ENCODE measurements around the gene ACVR2A. TPM values are rescaled to one million over a fixed set of nuclear protein-coding genes. Genes with fewer than 3 reads are reported as not detected.

ACVR2A gene
- total RNA-seq, 1 donor from 2014 or later: 10.0 TPM

DNA sequence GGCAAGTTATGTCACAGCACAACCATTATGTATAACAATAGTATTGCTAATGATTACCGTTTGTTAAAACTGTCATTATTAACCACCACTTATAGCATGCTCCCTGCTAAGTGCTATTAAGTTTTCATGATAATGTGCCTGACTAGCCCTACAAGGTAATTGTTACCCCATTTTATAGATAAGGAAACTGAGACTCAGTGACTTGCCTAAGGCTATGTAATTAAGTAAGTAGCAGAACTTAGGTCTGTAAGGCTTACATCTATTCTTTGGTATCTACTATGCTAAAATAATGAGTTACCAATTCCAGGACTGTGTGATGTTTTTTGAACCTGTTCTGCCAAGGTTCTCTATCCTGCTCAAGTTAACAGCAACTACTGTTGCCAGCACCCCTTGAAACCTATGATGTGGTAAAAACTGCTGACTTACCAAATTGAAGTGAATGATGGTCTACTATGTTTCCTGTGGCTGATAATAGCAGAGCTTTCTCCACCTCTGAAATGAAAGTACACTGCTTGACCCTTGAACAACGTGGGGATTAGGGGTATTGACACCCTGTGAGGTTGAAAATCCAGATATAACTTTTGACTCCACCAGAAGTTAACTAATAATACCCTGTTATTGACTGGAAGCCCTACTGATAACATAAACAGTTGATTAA lies 18.2 kb downstream of the ACVR2A start:
- TF ChIP-seq, protein P1, sequence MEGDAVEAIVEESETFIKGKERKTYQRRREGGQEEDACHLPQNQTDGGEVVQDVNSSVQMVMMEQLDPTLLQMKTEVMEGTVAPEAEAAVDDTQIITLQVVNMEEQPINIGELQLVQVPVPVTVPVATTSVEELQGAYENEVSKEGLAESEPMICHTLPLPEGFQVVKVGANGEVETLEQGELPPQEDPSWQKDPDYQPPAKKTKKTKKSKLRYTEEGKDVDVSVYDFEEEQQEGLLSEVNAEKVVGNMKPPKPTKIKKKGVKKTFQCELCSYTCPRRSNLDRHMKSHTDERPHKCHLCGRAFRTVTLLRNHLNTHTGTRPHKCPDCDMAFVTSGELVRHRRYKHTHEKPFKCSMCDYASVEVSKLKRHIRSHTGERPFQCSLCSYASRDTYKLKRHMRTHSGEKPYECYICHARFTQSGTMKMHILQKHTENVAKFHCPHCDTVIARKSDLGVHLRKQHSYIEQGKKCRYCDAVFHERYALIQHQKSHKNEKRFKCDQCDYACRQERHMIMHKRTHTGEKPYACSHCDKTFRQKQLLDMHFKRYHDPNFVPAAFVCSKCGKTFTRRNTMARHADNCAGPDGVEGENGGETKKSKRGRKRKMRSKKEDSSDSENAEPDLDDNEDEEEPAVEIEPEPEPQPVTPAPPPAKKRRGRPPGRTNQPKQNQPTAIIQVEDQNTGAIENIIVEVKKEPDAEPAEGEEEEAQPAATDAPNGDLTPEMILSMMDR (IDR thresholded peaks at IDR 0.05; ENCODE audit: insufficient read depth, low read length, severe bottlenecking): no peak
- no peaks in the 10 kb centered on the region for H3K27me3 ChIP-seq (ENCODE audit: control insufficient read depth, insufficient read depth, low read length)
- DNase-seq (ENCODE audit: low read depth) (no peak), FAIRE-seq (no peak)
- H3K36me3 ChIP-seq (ENCODE audit: control insufficient read depth, insufficient read depth, low read length): no peaks in the 10 kb centered on the region
- H3K4me3 ChIP-seq (ENCODE audit: low read depth, low read length): no peak overlapping the region

DNA sequence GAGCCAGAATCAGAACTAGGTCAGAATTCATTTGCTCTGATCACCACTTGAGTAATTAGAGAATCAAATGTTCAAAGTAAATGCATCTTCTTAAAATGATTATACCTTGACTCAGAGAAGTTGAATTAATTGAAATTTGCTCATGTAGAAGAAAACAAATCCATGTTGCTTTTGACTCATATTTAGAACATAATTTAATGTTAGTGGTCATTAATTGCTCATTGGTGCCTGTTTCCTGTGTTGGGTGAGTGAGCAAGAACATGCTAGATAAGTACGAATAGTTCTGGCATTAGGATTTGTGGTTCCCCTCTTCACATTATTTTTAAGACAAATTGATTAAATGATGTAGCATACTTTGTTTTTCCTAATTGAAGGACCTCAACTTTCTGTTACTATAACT lies 19.0 kb downstream of the ACVR2A start:
- no peaks in the 10 kb centered on the region for H3K27me3 ChIP-seq (ENCODE audit: control insufficient read depth, insufficient read depth, low read length)
- FAIRE-seq: no peak
- DNase-seq (ENCODE audit: low read depth): peak; percentile 32
- TF ChIP-seq, protein P1 (IDR thresholded peaks at IDR 0.05; ENCODE audit: insufficient read depth, low read length, severe bottlenecking): no peak
- no peaks in the 10 kb centered on the region for H3K36me3 ChIP-seq (ENCODE audit: control insufficient read depth, insufficient read depth, low read length)
- H3K4me3 ChIP-seq (ENCODE audit: low read depth, low read length): no peak overlapping the region

DNA sequence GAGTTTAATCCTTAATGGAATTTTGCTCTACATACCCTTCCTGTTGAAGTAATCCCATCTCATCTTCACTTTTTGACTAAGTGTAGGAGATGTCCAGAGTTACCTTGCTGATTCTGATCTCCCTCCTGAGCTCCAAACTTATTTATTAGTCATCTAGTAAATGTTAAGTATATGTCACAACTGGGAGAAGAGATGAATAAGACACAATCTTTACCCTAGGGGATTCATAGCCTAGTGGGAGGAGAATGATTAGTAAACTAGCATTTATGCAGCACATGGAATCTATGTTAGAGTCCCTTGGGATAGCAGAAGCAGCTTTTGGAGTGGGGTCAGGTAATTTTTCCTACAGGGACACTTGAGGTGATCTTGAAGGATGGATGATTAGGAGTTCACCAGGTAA lies 20.7 kb downstream of the ACVR2A start:
- DNase-seq (ENCODE audit: low read depth): peak; percentile 55
- FAIRE-seq: no peak
- Histone ChIP-seq H3K36me3 (ENCODE audit: control insufficient read depth, insufficient read depth, low read length) (no peaks in the 10 kb centered on the region), H3K27me3 (ENCODE audit: control insufficient read depth, insufficient read depth, low read length) (no peaks in the 10 kb centered on the region), H3K4me3 (ENCODE audit: low read depth, low read length) (no peak overlapping the region)
- TF ChIP-seq, protein P1 (IDR thresholded peaks at IDR 0.05; ENCODE audit: insufficient read depth, low read length, severe bottlenecking): no peak

DNA sequence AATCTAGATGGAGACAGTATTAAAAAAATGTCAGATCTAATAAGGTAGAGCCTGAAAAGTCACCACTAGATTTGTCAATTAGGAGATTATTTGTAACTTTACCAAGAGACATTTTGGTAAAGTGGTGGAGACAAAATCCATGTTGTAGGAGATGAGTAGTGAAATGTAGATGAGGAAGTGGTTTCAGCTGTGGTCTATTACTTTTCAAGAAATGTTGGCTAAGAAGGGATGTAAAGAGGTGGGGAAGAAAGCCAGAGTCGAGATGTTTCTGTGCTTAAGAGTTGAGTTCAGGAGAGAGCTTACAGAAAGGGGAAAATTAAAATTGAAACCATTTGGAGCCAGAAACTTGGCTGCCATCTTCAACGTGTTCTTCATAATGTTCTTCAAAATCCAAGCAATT lies 22.2 kb downstream of the ACVR2A start:
- Histone ChIP-seq H3K27me3 (ENCODE audit: control insufficient read depth, insufficient read depth, low read length) (no peaks in the 10 kb centered on the region), H3K4me3 (ENCODE audit: low read depth, low read length) (no peak overlapping the region), H3K36me3 (ENCODE audit: control insufficient read depth, insufficient read depth, low read length) (no peaks in the 10 kb centered on the region)
- FAIRE-seq (no peak), DNase-seq (ENCODE audit: low read depth) (no peak)
- TF ChIP-seq, protein P1 (IDR thresholded peaks at IDR 0.05; ENCODE audit: insufficient read depth, low read length, severe bottlenecking): no peak

DNA sequence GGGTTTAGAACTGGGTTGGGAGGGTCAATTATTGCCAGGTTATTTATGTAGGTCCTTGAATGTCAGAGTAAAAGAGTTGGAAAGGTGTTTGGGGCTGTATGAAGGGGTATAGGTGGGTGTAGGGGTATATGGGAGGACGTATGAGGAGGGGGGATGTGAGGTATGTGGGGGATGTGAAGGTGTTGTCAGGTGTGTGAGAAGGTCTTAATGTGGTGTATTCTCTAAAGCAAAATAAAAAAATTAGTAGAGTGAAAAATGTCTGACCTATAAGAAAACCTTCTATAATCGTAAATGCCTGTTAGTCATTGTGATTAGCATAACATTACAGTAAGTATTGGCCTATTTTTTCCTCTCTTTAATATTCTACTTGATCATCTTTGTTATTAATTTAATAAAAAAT lies 25.1 kb downstream of the ACVR2A start:
- no peak for FAIRE-seq
- TF ChIP-seq, protein P1 (IDR thresholded peaks at IDR 0.05; ENCODE audit: insufficient read depth, low read length, severe bottlenecking): no peak

DNA sequence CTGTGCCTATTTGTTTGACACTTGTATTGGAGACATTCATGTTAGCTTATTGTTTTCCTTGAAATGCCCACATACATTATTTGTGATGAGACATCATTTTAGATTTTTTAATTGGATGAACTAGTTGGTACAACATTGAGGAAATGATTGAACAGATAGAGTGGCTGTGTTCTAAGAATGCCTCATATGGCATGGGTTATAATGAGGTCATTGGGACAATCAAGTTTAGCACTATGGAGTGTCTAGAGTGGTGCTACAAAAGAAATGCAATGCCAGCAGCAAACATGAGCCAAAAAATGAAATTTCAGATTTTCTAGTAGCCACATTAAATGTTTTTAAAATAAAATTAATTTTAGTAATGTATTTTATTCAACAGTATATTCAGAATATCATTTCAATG lies 28.1 kb downstream of the ACVR2A start:
- TF ChIP-seq, protein P1 (IDR thresholded peaks at IDR 0.05; ENCODE audit: insufficient read depth, low read length, severe bottlenecking): no peak
- DNase-seq (ENCODE audit: low read depth): no peak
- no peaks in the 10 kb centered on the region for H3K36me3 ChIP-seq (ENCODE audit: control insufficient read depth, insufficient read depth, low read length)
- no peak overlapping the region for H3K4me3 ChIP-seq (ENCODE audit: low read depth, low read length)
- H3K27me3 ChIP-seq (ENCODE audit: control insufficient read depth, insufficient read depth, low read length): no peaks in the 10 kb centered on the region
- FAIRE-seq: no peak

More for the DNA sequence above, 25.1 kb downstream of the ACVR2A start:
- DNase-seq (ENCODE audit: low read depth): no peak
- Histone ChIP-seq H3K4me3 (ENCODE audit: low read depth, low read length) (no peak overlapping the region), H3K36me3 (ENCODE audit: control insufficient read depth, insufficient read depth, low read length) (no peaks in the 10 kb centered on the region), H3K27me3 (ENCODE audit: control insufficient read depth, insufficient read depth, low read length) (no peaks in the 10 kb centered on the region)

All from bronchial epithelial cell (primary cell).